Measurements from ENCODE around the gene UBE2Z.

DNA sequence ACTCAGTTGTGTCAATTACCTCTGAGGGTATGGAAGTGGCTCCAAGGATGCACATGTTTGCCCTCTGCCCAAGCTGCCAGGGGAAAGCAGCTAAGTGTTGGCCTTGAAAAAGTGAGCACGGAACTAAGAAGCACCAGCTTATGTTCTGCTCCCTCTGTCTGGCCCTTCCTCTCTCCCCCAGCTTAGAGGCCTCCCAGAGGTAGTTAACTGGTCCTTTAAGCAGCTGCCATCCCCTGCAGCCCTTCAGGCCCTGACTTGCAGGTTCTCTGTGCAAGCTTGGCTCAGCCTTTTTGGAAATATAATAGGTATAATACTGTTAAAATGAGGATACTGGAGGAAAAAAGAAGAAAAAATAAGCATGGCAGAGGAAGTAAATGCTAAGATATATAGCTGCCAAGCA is 7.0 kb upstream of the UBE2Z start:
- TF ChIP-seq POLR2A (IDR thresholded peaks at IDR 0.05; ENCODE audit: borderline replicate concordance, extremely low read depth, insufficient read depth, insufficient read length) (no peak), CEBPB (IDR thresholded peaks at IDR 0.05; ENCODE audit: low read depth) (no peak), CTCF (IDR thresholded peaks at IDR 0.05 in 2 of 3, conservative IDR thresholded peaks at IDR 0.05 in 1 of 3; ENCODE audit: borderline replicate concordance in 1 of 3, insufficient read depth in 1 of 3, low read depth in 2 of 3, low read length in 2 of 3) (no peak), EZH2 (IDR thresholded peaks at IDR 0.05) (no peak), MAX (IDR thresholded peaks at IDR 0.05) (no peak)

All from HCT116 (cell line).